ENCODE data around the gene TNFAIP1.

DNA sequence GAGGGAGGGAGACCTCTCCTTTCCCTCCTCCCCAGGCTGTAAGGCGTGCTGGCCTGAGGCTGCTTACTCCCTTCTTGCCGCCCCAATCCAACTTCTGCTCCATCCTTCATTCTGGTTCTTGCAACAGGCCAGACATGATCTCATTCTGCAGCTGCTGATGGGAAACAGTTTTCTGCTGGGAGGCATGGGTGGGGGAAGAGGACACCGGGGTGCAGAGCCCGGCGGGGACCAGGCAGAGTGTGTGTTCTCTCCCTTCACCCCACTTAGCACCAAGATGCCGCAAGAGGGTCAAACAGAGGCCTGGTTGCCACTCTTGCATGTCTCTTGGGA is 37.3 kb downstream of the TNFAIP1 start:
- TF ChIP-seq, protein P1, sequence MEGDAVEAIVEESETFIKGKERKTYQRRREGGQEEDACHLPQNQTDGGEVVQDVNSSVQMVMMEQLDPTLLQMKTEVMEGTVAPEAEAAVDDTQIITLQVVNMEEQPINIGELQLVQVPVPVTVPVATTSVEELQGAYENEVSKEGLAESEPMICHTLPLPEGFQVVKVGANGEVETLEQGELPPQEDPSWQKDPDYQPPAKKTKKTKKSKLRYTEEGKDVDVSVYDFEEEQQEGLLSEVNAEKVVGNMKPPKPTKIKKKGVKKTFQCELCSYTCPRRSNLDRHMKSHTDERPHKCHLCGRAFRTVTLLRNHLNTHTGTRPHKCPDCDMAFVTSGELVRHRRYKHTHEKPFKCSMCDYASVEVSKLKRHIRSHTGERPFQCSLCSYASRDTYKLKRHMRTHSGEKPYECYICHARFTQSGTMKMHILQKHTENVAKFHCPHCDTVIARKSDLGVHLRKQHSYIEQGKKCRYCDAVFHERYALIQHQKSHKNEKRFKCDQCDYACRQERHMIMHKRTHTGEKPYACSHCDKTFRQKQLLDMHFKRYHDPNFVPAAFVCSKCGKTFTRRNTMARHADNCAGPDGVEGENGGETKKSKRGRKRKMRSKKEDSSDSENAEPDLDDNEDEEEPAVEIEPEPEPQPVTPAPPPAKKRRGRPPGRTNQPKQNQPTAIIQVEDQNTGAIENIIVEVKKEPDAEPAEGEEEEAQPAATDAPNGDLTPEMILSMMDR (IDR thresholded peaks at IDR 0.05) = no peak
- TF ChIP-seq POLR2A (IDR thresholded peaks at IDR 0.05) = no peak
